Effector memory CD4-positive, alpha-beta T cell (primary cell): Measurements from ENCODE around the gene CCNL2.
"Not testable (repeated sequence)": the region's sequence is repeated elsewhere in the genome, so short reads cannot be mapped to it uniquely, and the experiment has no call there.

Source experiments
- DNase-seq, 3 donors: peaks; one replicate each; pipeline ENCODE4 v3.0.0-alpha.2; 2020
- H3K27ac ChIP-seq: 2 replicates; pipeline ENCODE4 v1.7.0; 2013; ENCODE audit warnings: mild to moderate bottlenecking, low read length, moderate library complexity; ENCODE audit not compliant: insufficient read depth, poor library complexity, severe bottlenecking
- H3K27me3 ChIP-seq: replicated peaks from 2 replicates; pipeline ENCODE4 v1.7.0; 2013; ENCODE audit warnings: mild to moderate bottlenecking, low read length; ENCODE audit not compliant: insufficient read depth, control insufficient read depth, poor library complexity, severe bottlenecking
- H3K36me3 ChIP-seq: 2 replicates; pipeline ENCODE4 v1.7.0; 2013; ENCODE audit warnings: mild to moderate bottlenecking, low read length, moderate library complexity; ENCODE audit not compliant: control insufficient read depth, insufficient read depth
- H3K4me1 ChIP-seq: 2 replicates; pipeline ENCODE4 v1.7.0; 2013; ENCODE audit warnings: low read length, mild to moderate bottlenecking; ENCODE audit not compliant: control insufficient read depth, insufficient read depth, poor library complexity, severe bottlenecking
- H3K4me3 ChIP-seq: 2 replicates; pipeline ENCODE4 v1.7.0; 2013; ENCODE audit warnings: low read length, low read depth, mild to moderate bottlenecking; ENCODE audit not compliant: insufficient read depth, poor library complexity, severe bottlenecking
- H3K9me3 ChIP-seq: 2 replicates; pipeline ENCODE4 v1.7.0; 2013; ENCODE audit warnings: mild to moderate bottlenecking, low read length, moderate library complexity; ENCODE audit not compliant: control insufficient read depth

CCNL2 gene

DNA sequence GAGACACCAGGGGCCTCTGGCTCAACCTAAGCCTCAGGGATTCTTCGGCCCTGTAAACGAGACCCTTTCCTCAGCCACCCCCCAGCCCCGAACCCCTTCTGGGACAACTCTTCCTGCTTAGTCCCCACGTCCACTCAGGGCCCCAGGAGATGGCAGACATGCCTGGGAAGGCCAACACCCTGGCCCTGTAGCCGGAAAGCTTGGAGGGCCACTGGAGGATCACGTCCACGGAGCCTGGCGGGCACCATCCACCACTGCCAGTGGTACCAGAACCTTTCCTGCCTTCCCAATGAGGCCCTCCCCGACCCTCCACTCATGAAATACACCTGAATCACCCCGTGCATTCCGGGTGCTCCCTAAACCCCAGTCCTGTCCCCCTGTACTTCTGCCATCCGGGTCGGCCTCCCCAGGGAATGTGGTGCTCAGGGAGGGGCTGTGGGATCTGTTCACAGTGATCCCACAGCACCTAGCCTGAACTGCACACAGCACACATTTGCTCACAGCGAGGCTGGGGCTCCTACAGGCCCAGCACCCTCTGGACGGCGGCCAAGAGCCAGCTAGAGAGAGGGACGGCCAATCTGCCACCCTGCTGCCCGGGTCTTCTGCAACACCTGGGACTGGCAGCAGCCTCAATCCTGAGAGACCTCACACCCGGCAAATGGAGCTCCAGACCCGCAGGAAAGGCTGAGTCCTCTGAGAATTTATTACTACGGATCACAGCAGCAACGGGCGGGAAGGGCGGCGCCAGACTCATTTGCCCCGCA, 25.9 kb downstream of the CCNL2 start:
- Histone ChIP-seq H3K27me3 (no peaks in the 10 kb centered on the region), H3K27ac (no peak overlapping the region), H3K4me1 (peaks cover 34% of the 10 kb centered on the region), H3K36me3 (no peaks in the 10 kb centered on the region), H3K4me3 (no peak overlapping the region), H3K9me3 (no peaks in the 10 kb centered on the region)
- DNase-seq = no peak

DNA sequence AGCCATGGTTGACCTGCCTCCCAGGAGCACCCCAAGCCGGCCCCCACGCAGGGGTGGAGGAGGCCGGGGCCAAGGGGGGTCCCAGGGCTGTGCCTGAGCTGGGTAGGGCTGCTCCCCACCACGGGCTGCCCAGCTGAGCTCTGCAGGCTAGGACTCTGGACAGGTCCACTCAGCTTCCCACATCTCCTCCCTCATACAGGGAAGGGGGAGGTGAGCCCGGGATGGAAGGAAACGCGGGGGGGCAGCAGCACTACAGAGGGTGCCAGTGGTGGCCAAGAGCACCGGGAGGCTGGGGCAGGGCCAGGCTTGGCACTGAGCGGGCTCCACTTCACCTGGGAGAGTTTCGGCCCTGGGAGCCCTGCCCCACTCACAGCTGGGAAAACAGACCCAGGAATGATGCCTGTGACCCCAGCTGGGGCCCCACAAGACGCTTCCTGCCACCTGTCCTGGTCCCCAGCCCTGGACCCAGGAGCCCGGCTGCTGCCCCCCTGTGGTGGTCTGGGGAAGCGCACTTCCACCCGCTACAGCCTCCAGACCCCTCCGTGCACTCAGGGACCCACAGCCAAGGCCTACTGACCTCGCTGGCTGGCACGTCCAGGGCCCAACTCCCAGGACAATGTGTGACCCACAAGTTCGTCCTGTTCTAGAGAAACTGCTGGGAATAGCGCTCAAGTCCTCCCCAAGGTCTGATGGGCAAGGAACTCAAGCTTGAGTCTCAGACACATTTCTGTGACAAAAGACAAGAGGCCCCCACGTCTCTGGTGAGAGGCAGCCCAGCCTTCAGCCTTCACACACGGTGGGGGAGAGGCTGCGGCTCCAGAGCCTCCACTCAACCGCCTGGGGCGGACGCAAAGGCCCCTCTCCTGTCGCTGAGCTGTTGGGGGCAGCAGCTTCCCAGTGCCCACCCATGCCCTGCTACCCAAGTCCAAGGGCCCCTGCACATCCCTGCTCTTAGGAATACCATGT, 27.1 kb downstream of the CCNL2 start:
- peaks cover 34% of the 10 kb centered on the region for H3K4me1 ChIP-seq

DNA sequence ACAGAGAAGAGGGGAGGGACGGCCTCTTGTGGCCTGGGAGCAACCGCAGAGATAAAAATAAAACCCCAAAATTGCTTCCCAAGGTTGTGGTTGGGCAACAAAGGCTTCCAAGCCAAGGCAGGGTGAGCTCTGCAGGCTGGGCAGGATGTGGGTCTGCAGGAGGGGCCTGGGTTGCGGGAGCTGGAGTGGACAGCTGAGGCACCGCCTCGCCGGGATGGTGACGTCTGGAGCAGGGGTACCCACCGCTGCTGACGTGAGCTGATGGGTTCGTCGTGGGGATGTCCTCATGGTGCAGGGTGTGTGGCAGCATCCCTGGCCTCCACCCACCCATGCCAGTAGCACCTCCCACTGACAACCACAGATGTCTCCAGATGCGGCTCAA, 27.8 kb downstream of the CCNL2 start:
- Histone ChIP-seq H3K4me3 (peak overlapping the region; percentile 31), H3K9me3 (peaks cover 5% of the 10 kb centered on the region), H3K36me3 (no peaks in the 10 kb centered on the region), H3K27me3 (no peaks in the 10 kb centered on the region), H3K4me1 (peaks cover 34% of the 10 kb centered on the region), H3K27ac (peak overlapping the region; percentile 62)
- peak; percentile 71 to 78 (median 74) for DNase-seq

More for the DNA sequence above, 27.1 kb downstream of the CCNL2 start:
- DNase-seq = peak; percentile 52 to 69 (median 56)
- Histone ChIP-seq H3K27me3 (no peaks in the 10 kb centered on the region), H3K36me3 (no peaks in the 10 kb centered on the region), H3K27ac (peak overlapping the region; percentile 62), H3K4me3 (peak overlapping the region; percentile 31), H3K9me3 (peaks cover 4% of the 10 kb centered on the region)

DNA sequence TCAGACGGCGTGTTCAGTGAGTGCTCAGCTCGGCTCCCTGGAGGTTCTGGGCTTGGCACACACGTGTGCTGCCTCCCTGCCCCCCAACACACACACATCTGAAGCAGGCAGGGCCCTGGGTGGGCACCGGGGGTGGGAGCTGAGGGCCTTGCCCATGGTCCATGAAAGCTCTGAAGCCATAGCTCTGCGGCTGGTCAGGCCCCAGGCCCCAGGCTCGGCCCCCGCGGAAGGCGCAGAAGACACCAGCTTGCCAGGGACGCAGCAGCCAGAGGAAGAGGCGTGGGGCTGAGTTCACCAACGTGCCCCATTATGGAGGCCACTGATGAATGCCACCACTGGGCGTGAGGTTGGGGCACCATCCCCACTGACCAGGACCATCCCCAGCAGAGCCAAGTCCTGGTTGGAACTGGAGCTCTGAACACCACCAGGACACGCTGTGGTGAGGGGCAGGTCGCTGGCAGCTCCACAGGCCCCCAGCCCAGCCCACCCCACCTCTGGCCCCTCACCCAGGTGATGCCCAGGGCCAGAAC, 28.3 kb downstream of the CCNL2 start:
- Histone ChIP-seq H3K27ac (no peak overlapping the region), H3K9me3 (peaks cover 5% of the 10 kb centered on the region), H3K4me3 (no peak overlapping the region)

DNA sequence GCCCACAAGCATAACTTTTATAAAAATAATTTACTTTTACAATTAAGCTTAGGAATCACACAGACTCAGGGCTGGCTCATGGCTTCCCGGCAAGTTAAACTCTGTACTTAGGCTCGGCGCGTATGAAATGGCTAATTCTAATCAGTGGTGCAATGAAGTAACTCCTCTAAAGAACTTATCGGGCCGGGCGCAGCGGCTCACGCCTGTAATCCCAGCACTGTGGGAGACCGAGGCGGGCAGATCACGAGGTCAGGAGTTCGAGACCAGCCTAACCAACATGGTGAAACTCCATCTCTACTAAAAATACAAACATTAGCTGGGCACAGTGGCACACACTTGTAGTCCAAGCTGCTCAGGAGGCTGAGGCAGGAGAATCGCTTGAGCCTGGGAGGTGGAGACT, 29.0 kb downstream of the CCNL2 start:
- not testable (repeated sequence) for H3K4me3 ChIP-seq, H3K9me3 ChIP-seq, H3K27me3 ChIP-seq, H3K36me3 ChIP-seq, H3K27ac ChIP-seq, DNase-seq
- H3K4me1 ChIP-seq = peaks cover 33% of the 10 kb centered on the region

More for the DNA sequence above, 28.3 kb downstream of the CCNL2 start:
- no peak for DNase-seq
- Histone ChIP-seq H3K4me1 (peaks cover 34% of the 10 kb centered on the region), H3K27me3 (no peaks in the 10 kb centered on the region), H3K36me3 (no peaks in the 10 kb centered on the region)

DNA sequence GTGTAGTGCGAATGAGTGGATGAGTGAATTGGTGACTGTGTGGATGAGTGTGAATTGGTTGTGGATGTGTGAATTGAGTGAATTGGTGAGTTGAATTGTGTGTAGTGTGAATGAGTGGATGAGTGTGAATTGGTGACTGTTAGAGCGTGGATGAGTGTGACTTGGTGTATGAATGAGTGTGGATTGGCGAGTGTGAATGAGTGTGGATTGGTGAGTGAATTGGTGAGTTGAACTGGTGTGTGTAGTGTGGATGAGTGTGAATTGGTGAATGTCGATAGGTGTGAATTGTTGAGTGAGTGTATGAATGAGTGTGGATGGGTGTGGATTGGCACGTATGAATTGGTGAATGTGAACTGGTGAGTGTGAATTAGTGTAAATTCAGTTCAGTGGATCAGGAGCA, 31.8 kb downstream of the CCNL2 start:
- Histone ChIP-seq H3K36me3 (no peaks in the 10 kb centered on the region), H3K4me1 (peaks cover 19% of the 10 kb centered on the region), H3K9me3 (peaks cover 5% of the 10 kb centered on the region), H3K27me3 (no peaks in the 10 kb centered on the region), H3K27ac (no peak overlapping the region), H3K4me3 (no peak overlapping the region)
- no peak for DNase-seq

DNA sequence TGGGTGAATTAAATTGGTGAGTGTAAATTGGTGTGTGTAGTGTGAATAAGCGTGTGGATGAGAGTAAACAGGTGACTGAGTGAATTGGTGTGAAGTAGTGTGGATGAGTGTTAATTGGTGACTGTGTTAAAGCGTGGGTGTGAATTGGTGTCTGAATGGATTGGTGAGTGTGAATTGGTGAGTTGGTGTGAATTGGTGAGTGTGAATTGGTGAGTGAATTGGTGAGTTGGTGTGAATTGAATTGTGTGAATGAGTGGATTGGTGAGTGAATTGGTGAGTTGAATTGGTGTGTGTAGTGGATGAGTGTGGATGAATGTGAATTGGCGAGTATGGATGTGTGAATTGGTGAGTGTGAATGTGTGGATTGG, 32.5 kb downstream of the CCNL2 start:
- H3K4me1 ChIP-seq = peaks cover 13% of the 10 kb centered on the region
- no peak for DNase-seq
- no peaks in the 10 kb centered on the region for H3K36me3 ChIP-seq

DNA sequence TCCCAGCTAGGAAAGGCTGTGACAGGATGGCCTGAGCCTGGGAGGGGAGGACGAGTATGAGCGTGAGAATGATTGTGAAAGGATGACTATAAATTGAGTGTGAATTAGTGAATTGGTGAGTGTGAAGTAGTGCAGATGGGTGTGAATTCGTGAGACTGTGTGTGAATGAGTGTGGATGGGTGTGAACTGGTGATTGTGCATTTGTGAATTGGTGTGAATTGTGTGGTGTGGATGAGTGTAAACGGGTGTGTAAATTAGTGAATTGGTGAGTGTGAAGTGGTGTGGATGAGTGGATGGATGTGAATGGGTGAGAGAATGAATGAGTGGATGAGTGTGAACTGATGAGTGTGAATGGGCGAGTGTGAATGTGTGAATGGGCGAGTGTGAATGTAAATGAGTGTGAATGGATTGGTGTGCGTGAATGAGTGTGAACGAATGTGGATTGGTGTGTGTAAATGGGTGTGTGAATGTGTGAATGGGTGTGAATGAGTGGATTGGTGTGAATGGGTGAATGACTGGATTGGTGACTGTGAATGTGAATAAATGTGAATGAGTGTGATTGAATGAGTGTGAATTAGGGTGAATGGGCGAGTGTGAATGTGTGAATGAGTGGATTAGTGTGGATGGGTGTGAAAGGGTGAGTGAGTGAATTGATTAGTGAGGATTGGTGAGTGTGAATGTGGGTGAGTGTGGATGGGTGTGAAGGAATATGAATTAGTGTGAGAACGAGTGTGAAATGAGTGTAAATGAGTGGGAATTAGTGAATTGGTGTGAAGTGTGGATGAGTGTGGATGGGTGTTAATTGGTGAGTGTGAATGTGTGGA, 33.0 kb downstream of the CCNL2 start:
- H3K36me3 ChIP-seq = no peaks in the 10 kb centered on the region
- H3K4me1 ChIP-seq = peaks cover 7% of the 10 kb centered on the region
- no peak overlapping the region for H3K4me3 ChIP-seq
- DNase-seq = no peak
- H3K9me3 ChIP-seq = peaks cover 5% of the 10 kb centered on the region
- no peaks in the 10 kb centered on the region for H3K27me3 ChIP-seq
- no peak overlapping the region for H3K27ac ChIP-seq

More for the DNA sequence above, 32.5 kb downstream of the CCNL2 start:
- Histone ChIP-seq H3K27me3 (no peaks in the 10 kb centered on the region), H3K27ac (no peak overlapping the region), H3K4me3 (no peak overlapping the region), H3K9me3 (peaks cover 5% of the 10 kb centered on the region)

DNA sequence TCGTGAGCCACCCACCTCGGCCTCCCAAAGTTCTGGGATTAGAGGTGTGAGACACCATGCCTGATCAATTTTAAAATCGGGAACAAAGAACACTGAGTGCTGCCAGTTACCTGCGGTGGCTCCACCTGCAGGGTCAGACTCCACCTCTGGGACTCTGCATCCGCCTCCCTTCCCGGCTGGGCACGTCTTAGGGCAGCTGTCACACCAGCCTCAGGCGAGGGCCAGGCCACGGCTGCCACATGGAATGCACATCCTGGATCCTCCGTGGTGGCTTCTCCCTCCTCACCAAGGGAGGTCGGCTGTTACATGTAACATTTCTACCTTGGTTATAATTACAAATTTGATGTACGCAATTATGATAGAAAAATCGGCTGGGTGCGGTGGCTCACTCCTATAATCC, 34.9 kb downstream of the CCNL2 start:
- no peaks in the 10 kb centered on the region for H3K36me3 ChIP-seq
- H3K4me1 ChIP-seq = no peaks in the 10 kb centered on the region
- H3K9me3 ChIP-seq = peaks cover 5% of the 10 kb centered on the region
- H3K27me3 ChIP-seq = no peaks in the 10 kb centered on the region
- no peak overlapping the region for H3K4me3 ChIP-seq
- no peak overlapping the region for H3K27ac ChIP-seq
- DNase-seq = no peak
